HG02852 (cell line): ENCODE measurements around the gene TMEM131L.
"Not testable (repeated sequence)": the region's sequence is repeated elsewhere in the genome, so short reads cannot be mapped to it uniquely, and the experiment has no call there.

Experiments
- ATAC-seq: cut with Tn5 transposase; IDR thresholded peaks from one replicate; pipeline ENCODE4 v1.9.1; 2021; ENCODE audit warnings: mild to moderate bottlenecking, moderate library complexity; ENCODE audit not compliant: unreplicated experiment

The TMEM131L gene

DNA sequence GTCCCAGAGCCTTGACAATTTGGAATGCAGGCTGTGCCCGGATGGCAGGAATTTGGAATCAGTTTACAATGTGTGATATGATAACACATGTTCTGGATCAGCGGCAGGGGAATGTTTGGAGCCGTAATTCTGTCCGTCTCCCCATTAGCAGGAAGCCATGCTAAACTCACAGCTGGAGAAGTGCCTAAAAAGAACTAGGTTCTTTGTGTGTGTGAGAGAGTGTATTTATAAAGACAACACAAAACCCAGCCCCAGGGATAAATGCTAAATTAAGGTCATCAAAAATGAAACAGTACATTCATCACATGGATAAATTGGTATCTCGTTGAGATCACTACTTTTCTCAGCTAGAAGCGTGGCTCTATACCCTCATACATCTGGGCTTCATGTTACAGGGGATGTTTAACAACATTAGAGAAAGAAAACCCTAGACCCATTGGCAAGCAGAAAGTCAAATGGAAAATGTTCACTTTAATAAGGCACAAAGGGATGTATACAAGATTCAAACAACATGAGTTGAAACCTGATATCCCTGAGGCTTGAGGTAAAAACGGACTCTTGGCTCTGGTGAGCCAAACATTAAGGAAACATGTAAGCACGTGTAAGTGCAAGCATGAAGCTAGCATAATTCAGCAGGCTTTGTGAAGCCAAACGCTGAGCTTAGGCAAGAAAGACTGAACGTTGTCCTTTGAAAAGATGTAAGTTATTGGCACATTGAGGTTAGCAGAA, 18.0 kb upstream of the TMEM131L start:
- ATAC-seq: no peak

DNA sequence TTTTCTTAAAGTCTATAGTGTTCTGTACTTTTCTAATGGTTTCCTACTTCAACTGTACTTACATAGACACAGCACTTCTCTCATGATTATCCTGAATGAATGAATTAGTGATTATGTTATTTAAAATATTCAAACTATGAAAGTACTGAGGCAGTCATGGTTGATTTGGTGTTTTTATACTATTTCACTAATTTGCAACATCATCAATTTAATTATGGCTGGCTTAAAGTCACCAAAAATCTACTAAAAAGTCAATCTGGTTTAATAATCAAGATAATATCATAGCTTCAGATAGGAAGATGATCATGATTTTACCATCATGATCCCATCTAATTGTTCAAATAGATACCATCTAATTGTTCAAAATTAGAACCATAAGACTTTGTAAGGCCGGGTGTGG, 16.8 kb upstream of the TMEM131L start:
- no peak for ATAC-seq

DNA sequence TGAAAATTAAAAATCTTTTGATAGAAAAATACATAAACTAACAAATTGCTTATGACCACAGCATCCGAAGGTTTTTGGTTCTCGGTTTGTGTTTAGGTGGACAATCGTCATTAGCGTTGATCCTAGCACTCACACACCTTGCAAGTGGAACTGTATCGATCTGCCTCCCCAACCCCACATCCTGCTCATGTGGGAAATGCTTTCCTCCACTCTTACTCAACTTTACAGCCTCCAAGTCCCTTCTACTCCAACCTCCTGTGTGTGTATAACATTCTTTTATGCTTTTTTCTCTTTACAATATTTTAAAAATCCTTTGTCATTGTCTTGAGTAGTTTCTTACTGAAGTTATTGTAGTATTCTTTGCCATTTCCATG, 15.6 kb upstream of the TMEM131L start:
- ATAC-seq: no peak

DNA sequence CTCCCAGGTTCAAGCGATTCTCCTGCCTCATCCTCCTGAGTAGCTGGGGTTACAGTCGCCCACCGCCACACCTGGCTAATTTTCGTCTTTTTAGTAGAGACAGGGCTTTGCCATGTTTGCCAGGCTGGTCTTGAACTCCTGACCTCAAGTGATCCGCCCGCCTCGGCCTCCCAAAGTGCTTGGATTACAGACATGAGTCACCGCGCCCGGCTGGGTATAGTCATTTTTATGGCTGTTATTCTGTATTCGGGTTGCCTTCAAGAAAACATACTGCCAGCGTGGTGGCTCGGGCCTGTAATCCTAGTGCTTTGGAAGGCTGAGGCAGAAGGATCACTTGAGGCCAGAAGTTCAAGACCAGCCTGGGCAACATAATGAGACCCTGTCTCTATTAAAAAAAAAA, 15.0 kb upstream of the TMEM131L start:
- not testable (repeated sequence) for ATAC-seq

DNA sequence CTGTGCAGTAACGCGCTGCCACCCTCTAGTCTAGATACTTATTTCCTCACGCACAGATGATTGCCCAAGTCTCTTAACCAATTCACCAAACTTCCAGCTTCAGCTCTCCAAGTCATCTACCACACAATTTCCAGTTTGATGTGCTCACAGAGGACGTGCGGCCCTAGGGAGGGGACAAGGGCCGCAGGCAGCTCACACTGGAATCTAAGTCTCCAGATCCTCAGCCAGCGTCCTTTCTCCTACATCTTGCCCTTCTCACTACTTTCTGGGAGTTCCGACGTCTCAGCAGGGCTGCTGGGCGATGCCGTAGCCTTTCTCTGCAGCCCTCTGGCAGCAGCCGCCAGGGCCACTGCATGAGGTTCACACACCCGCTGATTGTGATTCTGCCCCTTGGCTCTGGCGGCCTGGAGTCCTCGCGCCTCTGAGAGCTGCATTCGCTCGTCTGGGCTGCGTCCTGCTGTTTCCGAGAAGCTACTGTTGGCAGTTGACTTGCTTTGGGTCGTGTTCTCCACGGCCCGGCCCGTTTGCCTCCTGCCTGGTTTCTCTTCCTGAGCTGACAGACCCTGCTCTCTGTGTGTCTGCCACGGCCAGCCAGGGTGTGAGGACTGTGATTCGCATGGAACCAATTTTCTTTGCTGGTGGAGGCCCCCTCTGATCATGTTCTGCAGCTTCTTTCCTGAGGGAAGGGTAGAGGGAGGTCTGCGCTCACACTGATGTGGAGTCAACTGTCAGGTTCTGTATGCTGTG, 14.1 kb upstream of the TMEM131L start:
- ATAC-seq: no peak

DNA sequence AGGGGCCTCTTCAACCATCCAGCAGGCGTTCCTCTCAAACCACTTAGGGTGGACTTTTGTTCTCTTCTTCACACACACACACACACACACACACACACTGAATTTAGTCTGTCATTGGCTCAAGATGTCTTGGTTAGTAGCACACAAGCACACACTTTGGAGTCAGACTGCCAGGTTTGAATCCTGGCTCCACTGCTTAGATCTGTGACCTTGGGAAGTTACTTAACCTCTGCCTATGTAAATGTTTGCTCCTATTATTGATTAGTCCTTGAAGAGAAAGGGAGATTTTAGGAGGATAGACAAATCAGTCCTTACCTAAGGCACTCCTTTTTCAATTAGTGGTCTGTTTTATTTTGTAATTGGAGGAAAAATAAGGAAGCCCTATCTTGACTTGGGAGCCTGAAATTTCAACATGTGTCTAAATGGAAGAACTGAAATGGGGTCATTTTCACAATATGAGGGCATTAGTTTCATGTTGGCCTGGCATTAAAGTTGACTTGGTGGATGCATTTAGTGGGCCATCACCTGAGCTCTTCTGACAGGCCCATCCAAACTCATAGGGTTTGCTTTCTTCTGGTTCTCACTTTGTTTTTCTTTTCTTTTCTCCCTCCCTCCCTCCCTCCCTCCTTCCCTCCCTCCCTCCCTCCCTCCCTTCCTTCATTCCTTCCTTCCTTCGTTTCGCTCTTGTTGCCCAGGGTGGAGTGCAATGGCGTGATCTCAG, 13.3 kb upstream of the TMEM131L start:
- no peak for ATAC-seq

DNA sequence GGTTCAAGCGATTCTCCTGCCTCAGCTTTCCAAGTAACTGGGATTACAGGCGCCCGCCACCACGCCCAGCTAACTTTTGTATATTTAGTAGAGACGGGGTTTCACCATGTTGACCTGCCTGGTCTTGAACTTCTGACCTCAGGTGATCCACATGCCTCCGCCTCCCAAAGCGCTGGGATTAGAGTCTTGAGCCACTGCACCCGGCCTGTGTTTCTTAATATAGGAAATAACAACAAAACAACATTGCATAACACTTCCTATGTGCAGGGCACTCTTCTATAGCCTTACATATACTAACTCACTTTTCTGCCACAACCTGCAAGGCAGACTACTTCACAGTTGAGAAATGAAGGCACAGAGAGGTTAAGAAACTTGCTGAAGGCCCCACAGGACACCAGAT, 12.8 kb upstream of the TMEM131L start:
- ATAC-seq: no peak

DNA sequence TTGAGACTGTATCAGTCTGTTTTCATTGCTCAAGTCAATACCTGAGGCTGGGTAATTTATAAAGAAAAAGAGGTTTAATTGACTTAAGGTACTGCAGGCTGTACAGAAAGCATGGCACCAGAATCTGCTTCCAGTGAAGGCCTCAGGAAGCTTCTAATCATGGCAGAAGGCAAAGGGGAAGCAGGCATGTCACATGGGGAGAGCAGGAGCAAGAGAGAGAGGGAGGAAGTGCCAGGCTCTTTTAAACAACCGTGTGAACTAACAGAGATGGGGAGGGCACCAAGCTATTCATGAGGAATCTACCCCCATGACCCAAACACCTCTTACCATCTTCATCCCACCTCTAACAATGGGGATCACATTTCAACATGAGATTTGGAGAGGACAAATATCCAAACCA, 7.2 kb upstream of the TMEM131L start:
- ATAC-seq: no peak

DNA sequence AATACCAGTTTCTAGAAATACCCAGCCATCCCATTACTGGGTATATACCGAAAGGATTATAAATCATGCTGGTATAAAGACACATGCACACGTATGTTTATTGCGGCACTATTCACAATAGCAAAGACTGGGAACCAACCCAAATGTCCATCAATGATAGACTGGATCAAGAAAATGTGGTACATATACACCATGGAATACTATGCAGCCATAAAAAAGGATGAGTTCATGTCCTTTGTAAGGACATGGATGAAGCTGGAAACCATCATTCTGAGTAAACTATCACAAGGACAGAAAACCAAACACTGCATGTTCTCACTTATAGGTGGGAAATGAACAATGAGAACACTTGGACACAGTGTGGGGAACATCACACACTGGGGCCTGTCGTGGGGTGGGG, 4.6 kb upstream of the TMEM131L start:
- not testable (repeated sequence) for ATAC-seq

DNA sequence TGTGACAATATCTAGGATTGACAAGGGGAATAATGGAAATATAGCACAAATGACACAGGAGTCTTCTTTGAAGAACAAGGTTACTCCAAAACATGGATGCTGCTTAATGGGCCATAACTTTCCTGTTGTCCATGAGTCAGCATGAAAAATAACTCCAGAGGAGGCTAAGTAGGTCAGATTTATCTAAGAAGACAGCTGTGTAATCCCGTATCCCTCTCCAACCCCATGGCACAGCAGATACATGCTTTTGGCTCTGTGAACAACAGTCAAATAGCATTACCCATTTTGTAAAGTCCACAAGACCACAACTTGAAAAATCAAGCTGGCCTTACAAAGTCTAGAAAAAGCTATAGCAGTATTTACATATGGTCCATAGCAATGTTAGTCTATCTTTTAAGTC, 2.1 kb upstream of the TMEM131L start:
- no peak for ATAC-seq

DNA sequence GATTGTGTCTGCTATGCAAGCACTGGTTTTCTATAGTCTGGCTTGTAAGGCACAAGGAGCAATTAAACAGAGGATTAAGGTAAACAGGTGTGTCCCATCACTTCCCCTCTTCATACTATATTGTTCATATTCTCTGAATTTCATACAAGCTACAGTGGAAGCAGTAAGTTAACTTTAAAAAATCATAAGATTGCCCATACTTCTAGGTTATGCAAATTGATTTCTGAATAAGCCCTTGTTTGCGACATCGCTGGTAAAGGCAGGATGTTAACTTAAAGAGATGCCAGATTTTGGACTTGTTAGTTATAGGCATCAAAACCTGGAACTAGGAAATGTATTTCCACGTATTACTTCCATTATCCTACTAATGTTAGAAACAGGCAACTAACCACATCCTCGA, 1.0 kb upstream of the TMEM131L start:
- ATAC-seq: no peak

DNA sequence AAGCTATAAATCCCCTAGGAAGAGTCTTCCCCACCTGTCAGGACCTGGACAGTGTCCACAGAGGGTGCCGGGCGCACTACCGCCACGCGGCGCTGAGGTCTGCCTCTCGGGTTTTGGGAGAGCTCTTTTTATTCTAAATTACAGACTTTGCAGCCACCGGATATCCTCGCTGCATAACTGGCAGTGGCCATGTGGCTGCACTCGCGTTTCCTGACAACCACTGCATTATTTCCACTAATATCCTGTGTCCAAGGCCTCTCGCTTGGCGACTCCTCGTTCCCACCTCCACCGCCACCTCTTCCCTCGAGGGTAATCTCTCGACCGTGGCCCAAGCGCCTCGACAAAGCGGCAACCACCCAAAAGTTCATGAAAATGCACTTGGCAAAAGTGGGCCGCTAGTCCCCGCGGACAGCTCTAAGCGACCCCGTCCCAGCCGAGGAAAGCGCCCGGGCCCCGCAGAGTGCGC, 512 bp upstream of the TMEM131L start:
- peak; percentile 8 for ATAC-seq

DNA sequence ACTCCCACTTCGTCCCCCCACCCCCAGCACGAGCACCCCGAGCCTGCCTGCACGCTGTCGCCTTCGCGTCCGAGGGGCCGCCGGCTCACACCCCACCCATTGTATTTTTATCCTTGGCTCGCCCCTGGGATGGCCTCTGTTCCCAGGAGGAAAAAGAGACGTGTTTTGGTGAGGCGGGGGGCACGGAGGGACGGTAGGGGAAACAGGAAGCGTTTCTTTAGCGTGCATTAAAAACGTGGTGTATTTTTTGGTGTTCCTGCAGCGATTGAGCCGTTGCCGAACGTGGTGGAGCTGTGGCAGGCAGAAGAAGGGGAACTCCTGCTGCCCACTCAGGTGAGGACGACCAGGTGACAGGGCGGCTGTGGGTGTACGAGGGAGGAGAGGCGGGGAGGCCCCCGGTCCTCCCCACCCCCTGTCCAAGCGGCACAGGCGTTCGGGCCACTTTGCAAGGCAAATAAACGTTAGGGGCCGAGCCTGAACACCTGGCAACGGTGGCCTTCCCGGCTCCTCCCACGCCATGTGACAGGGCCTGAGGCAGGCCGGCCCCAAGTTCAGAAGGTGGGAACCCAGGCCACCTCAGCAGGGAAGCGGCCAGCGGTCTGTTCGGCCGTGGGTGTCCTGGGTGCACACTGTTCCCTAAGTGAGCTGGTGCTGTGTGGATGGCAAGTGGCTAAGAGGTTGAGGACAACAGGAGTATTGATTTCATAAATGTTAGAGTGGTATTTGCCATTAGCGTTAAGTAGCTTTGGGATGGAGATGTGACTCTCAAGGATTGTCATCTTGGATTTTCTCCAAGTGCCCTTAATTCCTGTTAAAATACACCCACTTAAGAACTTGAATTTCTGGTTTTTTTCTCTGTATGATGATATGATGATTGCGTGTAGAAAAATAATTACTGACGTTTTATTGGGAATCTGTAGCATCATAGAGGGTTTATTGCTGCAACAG, 1.1 kb downstream of the TMEM131L start:
- peak; percentile 62 for ATAC-seq

DNA sequence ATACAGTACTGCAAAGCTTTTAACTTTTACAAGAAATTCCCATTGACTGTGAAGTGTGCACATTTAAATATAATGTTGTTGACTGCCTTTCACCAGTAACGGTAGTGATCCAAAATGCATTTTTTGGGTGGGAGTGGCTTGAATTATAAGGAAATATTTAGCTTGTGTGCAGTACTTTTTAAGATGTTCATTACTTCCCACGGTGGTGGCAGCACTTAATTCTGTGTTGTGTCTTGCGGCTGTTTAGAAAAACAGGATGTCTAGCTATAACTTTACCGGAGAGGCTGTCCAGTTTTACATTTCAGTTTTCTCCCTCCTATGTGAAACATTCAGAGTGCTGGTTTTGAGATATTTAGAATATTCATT, 1.7 kb downstream of the TMEM131L start:
- no peak for ATAC-seq

DNA sequence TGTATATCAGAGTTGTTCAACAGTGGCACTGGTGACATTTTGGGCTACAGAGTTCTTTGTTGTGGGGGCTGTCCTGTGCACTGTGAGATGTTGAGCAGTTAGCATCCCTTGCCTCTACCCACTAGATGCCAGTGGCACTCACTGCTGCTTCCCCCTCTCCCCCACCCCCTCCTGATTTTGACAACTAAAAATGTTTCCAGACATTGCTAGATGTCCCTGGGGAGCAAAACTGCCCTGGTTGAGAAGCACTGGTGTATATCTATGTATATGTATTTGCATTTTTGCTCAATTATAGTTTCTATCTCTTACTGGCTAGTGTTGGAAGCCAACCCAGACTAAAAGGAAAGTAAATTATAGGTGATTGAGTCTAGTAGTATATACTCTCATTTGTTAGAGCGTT, 2.4 kb downstream of the TMEM131L start:
- peak; percentile 12 for ATAC-seq

DNA sequence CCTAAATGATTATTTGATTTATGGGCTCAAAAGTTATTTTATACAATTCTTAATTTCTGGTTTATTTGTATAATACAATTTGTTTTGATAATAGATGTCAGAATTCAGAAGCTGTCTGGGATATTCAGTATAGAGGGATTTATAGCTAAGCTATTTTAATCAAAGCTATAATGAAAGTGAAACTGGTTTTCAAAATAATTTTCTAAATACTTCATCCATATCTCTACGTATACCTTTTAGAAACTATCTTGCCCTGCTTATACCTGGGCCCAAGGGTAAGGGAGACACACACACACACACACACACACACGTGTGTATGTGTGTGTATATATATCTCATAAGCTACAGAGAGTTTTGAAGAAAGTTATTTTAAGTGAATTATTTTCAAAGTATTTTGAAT, 2.9 kb downstream of the TMEM131L start:
- no peak for ATAC-seq

DNA sequence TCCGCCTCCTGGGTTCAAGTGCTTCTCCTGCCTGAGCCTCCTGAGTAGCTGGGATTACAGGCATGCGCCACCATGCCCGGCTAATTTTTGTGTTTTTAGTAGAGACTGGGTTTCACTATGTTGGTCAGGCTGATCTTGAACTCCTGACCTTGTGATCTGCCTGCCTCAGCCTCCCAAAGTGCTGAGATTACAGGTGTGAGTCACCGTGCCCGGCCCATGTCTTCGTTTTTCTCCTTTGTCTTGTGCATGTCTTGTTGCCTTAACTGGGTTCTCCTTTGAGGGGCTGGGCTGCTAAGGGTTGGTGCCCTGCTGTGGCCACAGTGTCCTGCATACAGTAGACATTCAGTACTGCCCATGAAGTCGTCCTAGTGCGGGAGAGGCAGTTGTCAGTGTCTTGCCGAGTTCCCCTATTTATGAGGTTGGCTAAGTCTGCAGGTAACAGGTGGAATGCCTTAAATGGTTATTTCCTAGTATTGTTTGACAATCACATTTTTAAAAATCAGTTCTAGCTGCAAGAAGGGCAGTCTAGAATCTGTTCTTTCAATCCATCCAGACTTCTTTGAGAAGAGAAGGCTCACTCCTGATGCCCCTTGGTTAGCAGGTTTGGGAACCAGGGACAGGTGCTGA, 5.0 kb downstream of the TMEM131L start:
- not testable (repeated sequence) for ATAC-seq

DNA sequence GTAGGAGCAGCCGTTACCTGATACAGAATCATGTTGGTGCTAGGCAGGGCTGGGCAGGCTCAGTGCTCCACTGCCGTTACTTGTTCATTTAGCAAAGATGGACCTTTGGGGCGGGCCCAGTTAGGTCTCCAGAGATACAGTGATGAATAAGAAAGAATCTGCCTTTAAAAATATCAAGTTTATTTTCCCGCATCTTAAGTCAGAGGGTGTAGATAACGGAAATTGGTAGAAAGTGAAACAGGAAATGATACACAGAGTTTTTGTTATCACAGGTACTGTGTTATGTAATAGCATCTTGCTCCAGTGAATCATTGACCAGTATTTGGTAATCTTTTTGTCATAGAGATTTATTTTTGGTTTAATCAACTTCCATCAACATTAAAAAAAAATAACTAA, 5.5 kb downstream of the TMEM131L start:
- peak; percentile 15 for ATAC-seq

DNA sequence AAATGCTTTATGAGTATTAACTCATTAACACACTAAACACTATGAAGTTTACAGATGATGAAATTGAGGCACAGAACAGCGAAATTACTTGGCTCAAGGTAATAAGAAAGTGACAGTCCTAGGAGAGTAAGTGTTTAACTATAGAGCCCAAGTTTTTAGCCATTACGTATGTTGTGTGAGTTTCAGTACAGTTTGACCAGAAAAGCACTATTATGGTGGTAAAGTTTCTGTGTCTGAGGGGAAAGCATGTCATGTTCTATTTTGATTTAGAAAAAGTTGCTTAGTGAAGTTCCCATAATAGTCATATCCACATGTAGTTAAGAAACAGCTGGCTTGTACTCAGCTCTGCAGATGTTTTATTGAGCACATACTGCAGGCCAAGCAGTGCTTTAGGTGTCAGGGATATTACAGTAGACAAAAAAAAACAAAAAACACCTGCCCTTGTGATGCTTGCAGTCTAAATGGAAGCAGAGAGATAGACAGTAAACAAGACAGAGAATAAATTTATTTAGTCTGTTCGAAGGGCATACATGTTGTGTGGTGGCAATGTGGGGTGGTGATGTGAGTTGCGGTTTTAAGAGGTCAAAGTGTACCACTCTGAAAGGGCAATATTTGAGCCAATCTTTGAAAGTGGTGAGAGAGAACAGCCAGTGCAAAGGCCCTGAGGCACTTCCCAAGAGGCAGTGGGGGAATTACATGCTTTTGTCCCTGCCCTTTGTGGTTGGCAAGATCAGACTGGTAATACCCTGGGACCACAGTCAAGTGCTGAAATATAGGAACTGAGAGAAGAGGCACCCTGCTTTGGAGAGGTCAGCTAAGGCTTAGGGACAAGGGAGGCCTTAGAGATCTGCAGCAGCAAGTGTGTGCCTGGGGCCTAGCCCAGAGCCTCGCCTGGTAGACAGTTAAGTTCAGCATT, 6.2 kb downstream of the TMEM131L start:
- peak; percentile 41 for ATAC-seq
